NCI-H146 treated with DMSO at 0.1 percent for 48 hours (cell line): Measurements from ENCODE around the gene PGGHG.
"Not testable (repeated sequence)": the region's sequence is repeated elsewhere in the genome, so short reads cannot be mapped to it uniquely, and the experiment has no call there.

Source experiments
- DNase-seq: peaks from one replicate; lab custom pipeline; 2025; ENCODE audit not compliant: unreplicated experiment; lab: John Stamatoyannopoulos, UW

PGGHG gene

GRCh38 chr11:311013-311748, 22.3 kb downstream of the PGGHG start:
- DNase-seq, result not testable (repeated sequence)

GRCh38 chr11:312092-312816, 23.3 kb downstream of the PGGHG start:
- no peak for DNase-seq

- DNase-seq, result no peak
Observed at GRCh38 chr11:313304-313786, 24.4 kb downstream of the PGGHG start.

GRCh38 chr11:313787-314553, 25.0 kb downstream of the PGGHG start, which contains the start of gene IFITM1:
IFITM1 (plus strand) TSS chr11:314040; CDS start chr11:314171, 131 bp downstream.
- DNase-seq, result no peak

- not testable (repeated sequence) for DNase-seq
Observed at GRCh38 chr11:314554-314875, 25.6 kb downstream of the PGGHG start.

GRCh38 chr11:315051-315481, 26.1 kb downstream of the PGGHG start:
- DNase-seq, result no peak

- no peak for DNase-seq
Observed at GRCh38 chr11:315516-315994, 26.6 kb downstream of the PGGHG start.

- DNase-seq, result no peak
Observed at GRCh38 chr11:316031-316701, 27.2 kb downstream of the PGGHG start.

GRCh38 chr11:316891-317301, 28.0 kb downstream of the PGGHG start:
- no peak for DNase-seq

GRCh38 chr11:317668-318404, 28.9 kb downstream of the PGGHG start:
- DNase-seq, result not testable (repeated sequence)

GRCh38 chr11:318405-319120, 29.6 kb downstream of the PGGHG start:
- DNase-seq, result not testable (repeated sequence)

- not testable (repeated sequence) for DNase-seq
Observed at GRCh38 chr11:319121-319887, 30.4 kb downstream of the PGGHG start.

- DNase-seq, result not testable (repeated sequence)
Observed at GRCh38 chr11:319888-320273, 31.0 kb downstream of the PGGHG start.

- DNase-seq, result no peak
Observed at GRCh38 chr11:324156-324555, 35.2 kb downstream of the PGGHG start.

GRCh38 chr11:324593-325517, 35.9 kb downstream of the PGGHG start:
- DNase-seq, result not testable (repeated sequence)

- DNase-seq, result no peak
Observed at GRCh38 chr11:325796-326591, 37.1 kb downstream of the PGGHG start.

- DNase-seq, result no peak
Observed at GRCh38 chr11:326592-326841, 37.6 kb downstream of the PGGHG start.
